Stimulated activated CD4-positive, alpha-beta T cell treated with anti-CD3 and anti-CD28 coated beads, TNF-alpha, amount 100 ng/mL, for 24 hours (primary cell): Measurements from ENCODE around the gene MACROD2.

Experiments used
- DNase-seq, 3 experiments: peaks; one replicate each; pipeline ENCODE4 v3.0.0-alpha.2; 2020; ENCODE audit warnings: low read depth in 3 of 3

Gene MACROD2

GRCh38 chr20:15848995-15849610, 1853.8 kb downstream of the MACROD2 start:
- DNase-seq: no peak

- no peak for DNase-seq
Measured at GRCh38 chr20:15851576-15852215, 1856.4 kb downstream of the MACROD2 start.

- no peak for DNase-seq
Measured at GRCh38 chr20:15854911-15855310, 1859.6 kb downstream of the MACROD2 start.

- no peak for DNase-seq
Measured at GRCh38 chr20:15857173-15857784, 1862.0 kb downstream of the MACROD2 start.

- no peak for DNase-seq
Measured at GRCh38 chr20:15859061-15859460, 1863.7 kb downstream of the MACROD2 start.

- DNase-seq: no peak
Measured at GRCh38 chr20:15860850-15861249, 1865.5 kb downstream of the MACROD2 start.

GRCh38 chr20:15862178-15862577, 1866.9 kb downstream of the MACROD2 start:
- DNase-seq: no peak

- DNase-seq: no peak
Measured at GRCh38 chr20:15863735-15864134, 1868.4 kb downstream of the MACROD2 start.

- no peak for DNase-seq
Measured at GRCh38 chr20:15865553-15865952, 1870.2 kb downstream of the MACROD2 start.

GRCh38 chr20:15866916-15867730, 1871.8 kb downstream of the MACROD2 start:
- no peak for DNase-seq

GRCh38 chr20:15867899-15868298, 1872.6 kb downstream of the MACROD2 start:
- DNase-seq: no peak

GRCh38 chr20:15875446-15875845, 1880.1 kb downstream of the MACROD2 start:
- DNase-seq: no peak

GRCh38 chr20:15882553-15882952, 1887.2 kb downstream of the MACROD2 start:
- DNase-seq: no peak

GRCh38 chr20:15886250-15886649, 1890.9 kb downstream of the MACROD2 start:
- no peak for DNase-seq

- no peak for DNase-seq
Measured at GRCh38 chr20:15887387-15887786, 1892.1 kb downstream of the MACROD2 start.

- DNase-seq: no peak
Measured at GRCh38 chr20:15889061-15889460, 1893.7 kb downstream of the MACROD2 start.

GRCh38 chr20:15889514-15890256, 1894.4 kb downstream of the MACROD2 start:
- DNase-seq: no peak

- DNase-seq: no peak
Measured at GRCh38 chr20:15890407-15890982, 1895.2 kb downstream of the MACROD2 start.

- DNase-seq: no peak
Measured at GRCh38 chr20:15895126-15895525, 1899.8 kb downstream of the MACROD2 start.

- DNase-seq: no peak
Measured at GRCh38 chr20:15895560-15896084, 1900.3 kb downstream of the MACROD2 start.

- no peak for DNase-seq
Measured at GRCh38 chr20:15899967-15900366, 1904.7 kb downstream of the MACROD2 start.
